Kidney epithelial cell (primary cell): ENCODE measurements around the gene INTS6L. TPM values are rescaled to one million over a fixed set of nuclear protein-coding genes. Genes with fewer than 3 reads are reported as not detected.

ENCODE experiments used
- DNase-seq: peaks from one replicate; pipeline ENCODE4 v3.0.0-alpha.2; 2010; ENCODE audit warnings: low read depth
- H3K27me3 ChIP-seq: 2 replicates; pipeline ENCODE4 v1.6.0; 2011; ENCODE audit warnings: low read length; ENCODE audit not compliant: control insufficient read depth, insufficient read depth
- H3K36me3 ChIP-seq: 2 replicates; pipeline ENCODE4 v1.5.1; 2011; ENCODE audit warnings: low read length; ENCODE audit not compliant: control insufficient read depth, insufficient read depth
- H3K4me3 ChIP-seq: 2 replicates; pipeline ENCODE4 v1.5.1; 2011; ENCODE audit warnings: low read depth, mild to moderate bottlenecking, control low read depth, low read length
- total RNA-seq: library from RNA; depleted of rRNA; stranded (reverse); fragments of >200 nt; gene quantifications from 2 replicates; pipeline ENCODE4 v1.2.3, GENCODE V29; 2015
- TF ChIP-seq, protein P1 (sequence below): IDR thresholded peaks from 2 replicates; pipeline ENCODE4 v1.5.1; 2011; ENCODE audit warnings: mild to moderate bottlenecking, moderate library complexity, low read length, control low read depth, inconsistent platforms; ENCODE audit not compliant: insufficient read depth, poor library complexity, severe bottlenecking

The INTS6L gene
- total RNA-seq, 1 donor from 2014 or later, result 3.0 TPM

DNA sequence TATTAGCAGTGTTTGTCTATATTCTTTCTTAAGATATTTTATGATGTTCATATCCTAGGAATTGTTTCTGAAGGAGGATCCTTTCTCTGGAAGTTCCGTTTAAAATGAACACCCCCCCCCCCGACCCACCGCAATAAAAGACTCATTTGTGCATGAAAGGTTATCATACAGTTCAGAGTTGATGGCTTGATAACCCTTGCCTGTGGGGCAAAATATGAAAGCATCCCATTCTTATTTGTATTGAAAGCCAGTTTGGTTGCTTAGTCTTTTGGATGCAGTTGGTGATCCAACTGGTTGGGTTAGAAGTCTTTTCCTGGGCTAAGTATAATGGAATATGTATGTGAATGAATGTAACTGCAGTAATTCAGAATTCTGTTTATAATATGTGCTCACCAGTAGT is 8.3 kb downstream of the INTS6L start:
- TF ChIP-seq, protein P1, sequence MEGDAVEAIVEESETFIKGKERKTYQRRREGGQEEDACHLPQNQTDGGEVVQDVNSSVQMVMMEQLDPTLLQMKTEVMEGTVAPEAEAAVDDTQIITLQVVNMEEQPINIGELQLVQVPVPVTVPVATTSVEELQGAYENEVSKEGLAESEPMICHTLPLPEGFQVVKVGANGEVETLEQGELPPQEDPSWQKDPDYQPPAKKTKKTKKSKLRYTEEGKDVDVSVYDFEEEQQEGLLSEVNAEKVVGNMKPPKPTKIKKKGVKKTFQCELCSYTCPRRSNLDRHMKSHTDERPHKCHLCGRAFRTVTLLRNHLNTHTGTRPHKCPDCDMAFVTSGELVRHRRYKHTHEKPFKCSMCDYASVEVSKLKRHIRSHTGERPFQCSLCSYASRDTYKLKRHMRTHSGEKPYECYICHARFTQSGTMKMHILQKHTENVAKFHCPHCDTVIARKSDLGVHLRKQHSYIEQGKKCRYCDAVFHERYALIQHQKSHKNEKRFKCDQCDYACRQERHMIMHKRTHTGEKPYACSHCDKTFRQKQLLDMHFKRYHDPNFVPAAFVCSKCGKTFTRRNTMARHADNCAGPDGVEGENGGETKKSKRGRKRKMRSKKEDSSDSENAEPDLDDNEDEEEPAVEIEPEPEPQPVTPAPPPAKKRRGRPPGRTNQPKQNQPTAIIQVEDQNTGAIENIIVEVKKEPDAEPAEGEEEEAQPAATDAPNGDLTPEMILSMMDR, result no peak
- DNase-seq, result no peak
- Histone ChIP-seq H3K36me3 (no peaks in the 10 kb centered on the region), H3K27me3 (no peaks in the 10 kb centered on the region), H3K4me3 (no peak overlapping the region)

DNA sequence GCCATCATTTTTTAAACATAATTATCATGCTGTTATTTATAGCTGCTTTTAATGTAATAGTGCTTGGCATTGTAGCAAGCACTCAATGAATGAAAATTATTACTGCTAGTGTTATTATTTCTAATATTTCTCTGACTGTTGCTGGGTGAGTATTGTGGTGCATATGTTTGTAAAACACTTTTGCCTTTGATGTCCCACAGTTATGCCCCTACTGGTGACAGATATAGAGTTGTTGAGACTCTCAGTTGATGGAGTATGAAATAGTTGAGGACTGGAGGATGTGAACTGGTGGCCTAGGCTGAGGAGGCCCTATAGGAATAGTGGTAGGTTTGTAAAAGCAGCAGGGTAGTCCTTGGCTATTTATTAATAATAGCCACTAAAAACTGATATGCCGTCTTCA is 9.6 kb downstream of the INTS6L start:
- H3K27me3 ChIP-seq, result no peaks in the 10 kb centered on the region
- DNase-seq, result no peak
- TF ChIP-seq, protein P1, result no peak
- no peak overlapping the region for H3K4me3 ChIP-seq
- no peaks in the 10 kb centered on the region for H3K36me3 ChIP-seq

DNA sequence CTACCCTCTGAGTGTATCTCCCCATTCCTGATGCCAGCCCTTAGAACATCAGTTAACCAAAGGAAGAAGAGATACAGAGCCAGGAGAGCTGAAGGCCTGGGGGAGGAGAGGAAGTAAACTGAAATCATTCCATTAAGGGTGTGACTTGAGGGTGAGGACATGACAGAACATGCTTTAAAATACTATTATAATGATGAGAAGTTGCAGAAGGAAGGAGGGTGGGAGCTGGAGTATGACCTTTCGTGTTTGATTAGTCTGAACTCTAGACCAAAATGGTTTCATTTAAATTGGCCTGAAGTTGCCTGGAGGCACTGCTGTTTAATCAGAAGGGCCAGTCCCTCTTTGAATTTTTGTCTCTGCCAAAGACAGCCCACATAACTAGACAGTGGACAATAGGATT is 11.4 kb downstream of the INTS6L start:
- no peaks in the 10 kb centered on the region for H3K36me3 ChIP-seq
- H3K27me3 ChIP-seq, result no peaks in the 10 kb centered on the region
- TF ChIP-seq, protein P1, result no peak

DNA sequence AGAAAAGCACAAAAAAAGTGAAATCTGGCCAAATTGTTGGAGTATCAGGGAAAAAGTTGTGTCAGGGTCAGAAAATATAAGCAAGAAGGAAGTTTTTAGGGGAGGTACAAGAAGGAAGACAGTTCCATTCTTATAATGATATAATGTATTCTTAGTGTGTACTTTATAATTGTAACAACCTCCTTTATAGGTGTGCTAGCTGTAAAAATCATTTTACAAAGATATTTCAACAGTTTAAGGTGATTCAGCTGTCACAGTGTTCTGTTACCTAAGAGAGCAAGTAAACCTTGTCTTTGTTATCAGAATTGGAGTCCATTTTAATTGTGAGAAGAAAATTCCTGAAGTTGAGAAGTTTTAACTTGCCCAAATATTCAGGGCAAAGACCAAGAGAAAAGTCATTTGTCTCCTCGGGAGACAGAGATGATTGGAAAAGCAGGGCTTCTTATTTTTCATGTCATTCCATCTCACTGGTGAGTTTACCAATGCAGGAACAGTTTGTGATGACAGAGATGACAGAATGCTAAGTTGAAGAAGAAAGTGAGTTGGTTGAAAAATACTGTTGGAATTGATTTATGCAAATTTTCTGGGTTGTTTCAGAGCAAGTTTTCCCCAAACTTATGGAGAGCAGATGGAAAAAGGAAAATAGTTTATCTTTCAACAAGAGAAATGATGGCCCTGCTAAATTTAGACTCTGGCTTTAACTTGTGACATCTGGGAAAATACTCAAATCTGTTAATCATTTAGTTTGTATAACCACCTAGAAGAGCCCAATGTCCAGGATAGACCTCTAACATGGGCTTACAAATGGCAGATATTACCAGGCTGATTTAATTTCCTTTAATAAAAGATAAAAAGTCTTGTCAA is 14.8 kb downstream of the INTS6L start:
- DNase-seq, result no peak
- no peak overlapping the region for H3K4me3 ChIP-seq
- H3K36me3 ChIP-seq, result no peaks in the 10 kb centered on the region
- TF ChIP-seq, protein P1, result no peak
- H3K27me3 ChIP-seq, result no peaks in the 10 kb centered on the region

More for the DNA sequence above, 11.4 kb downstream of the INTS6L start:
- DNase-seq, result no peak
- H3K4me3 ChIP-seq, result no peak overlapping the region

DNA sequence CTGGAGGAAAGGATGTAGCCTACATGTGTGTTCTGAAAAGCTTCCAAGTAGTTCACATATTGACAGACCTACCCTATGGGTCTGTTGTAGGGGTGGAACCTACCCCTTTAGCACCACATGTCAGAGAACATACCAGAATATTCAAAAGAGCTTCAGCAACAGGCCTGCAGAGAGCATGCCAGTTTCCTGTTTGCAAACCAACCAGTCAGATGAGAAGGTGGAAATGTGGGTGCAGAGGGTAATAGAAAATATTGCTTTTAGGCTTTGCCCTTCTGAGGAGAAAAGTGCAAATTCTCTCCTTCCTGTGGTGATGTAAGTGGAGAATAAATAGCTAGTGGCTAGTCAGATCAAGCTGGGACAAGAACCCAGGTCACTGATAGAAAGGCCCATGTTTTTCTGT is 16.4 kb downstream of the INTS6L start:
- TF ChIP-seq, protein P1, result no peak
- no peaks in the 10 kb centered on the region for H3K27me3 ChIP-seq
- H3K4me3 ChIP-seq, result no peak overlapping the region
- no peak for DNase-seq
- H3K36me3 ChIP-seq, result no peaks in the 10 kb centered on the region

DNA sequence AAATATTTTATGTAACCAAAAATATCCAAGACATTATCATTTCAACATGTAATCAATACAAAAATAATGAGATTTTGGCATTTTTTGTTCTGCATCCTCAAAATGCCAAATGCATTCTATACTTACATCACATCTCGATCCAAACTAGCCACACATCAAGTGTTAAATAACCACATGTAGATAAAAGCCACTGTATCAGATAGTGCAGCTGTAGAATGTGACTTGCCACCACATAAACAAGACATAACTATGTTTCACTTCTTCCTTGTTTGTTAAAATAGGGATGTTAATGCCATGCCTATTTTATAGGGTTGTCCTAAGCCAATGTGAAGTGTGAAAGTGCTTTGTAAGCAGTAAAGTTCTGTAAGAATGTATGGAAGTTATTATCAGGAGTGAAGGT is 20.9 kb downstream of the INTS6L start:
- no peaks in the 10 kb centered on the region for H3K27me3 ChIP-seq
- no peak for DNase-seq
- no peaks in the 10 kb centered on the region for H3K36me3 ChIP-seq
- TF ChIP-seq, protein P1, result no peak
- no peak overlapping the region for H3K4me3 ChIP-seq
